Measurements from ENCODE around the gene AIG1.

- TF ChIP-seq POLR2AphosphoS5 (IDR thresholded peaks at IDR 0.05) = no peak
- no peak for TF ChIP-seq POLR2A (IDR thresholded peaks at IDR 0.05)
These were observed 6.8 kb upstream of the AIG1 start for GRCh38 chr6:143053856-143054255.
